Loucy (cell line): ENCODE results near the gene ZNF211.

Experiments used
- CTCF ChIP-seq: fragments of 200-600 bp; sonication (generic); conservative IDR thresholded peaks from 2 replicates; pipeline ENCODE4 v1.5.1; 2014; ENCODE audit warnings: mild to moderate bottlenecking, antibody characterized with exemption, low read length
- EZH2phosphoT487 ChIP-seq: fragments of 200-600 bp; IDR thresholded peaks from 2 replicates; pipeline ENCODE4 v1.6.1; 2018; ENCODE audit warnings: antibody characterized with exemption, mild to moderate bottlenecking, moderate library complexity, borderline replicate concordance

- TF ChIP-seq CTCF (no peak), EZH2phosphoT487 (no peak)
These were observed 18.8 kb upstream of the ZNF211 start, which contains the start of gene ZNF134 for GRCh38 chr19:57613941-57614743.
